Raji (cell line): ENCODE data around the gene RBP5.

Experiments used
- POLR2A ChIP-seq: IDR thresholded peaks from 2 replicates; pipeline ENCODE4 v1.6.1; 2011; ENCODE audit warnings: low read depth, low read length, control low read depth; ENCODE audit not compliant: insufficient read depth

The RBP5 gene

GRCh38 chr12:7154042-7154441 is 25.4 kb upstream of the RBP5 start:
- TF ChIP-seq POLR2A = no peak

- no peak for TF ChIP-seq POLR2A
These were observed 24.1 kb upstream of the RBP5 start for GRCh38 chr12:7152818-7153217.

- TF ChIP-seq POLR2A = no peak
These were observed 22.8 kb upstream of the RBP5 start for GRCh38 chr12:7151532-7151931.

- no peak for TF ChIP-seq POLR2A
These were observed 22.2 kb upstream of the RBP5 start for GRCh38 chr12:7150841-7151240.

GRCh38 chr12:7150356-7150755 is 21.7 kb upstream of the RBP5 start:
- TF ChIP-seq POLR2A = no peak

- TF ChIP-seq POLR2A = no peak
These were observed 18.2 kb upstream of the RBP5 start for GRCh38 chr12:7146906-7147305.

GRCh38 chr12:7146228-7146627 is 17.5 kb upstream of the RBP5 start:
- TF ChIP-seq POLR2A = no peak

GRCh38 chr12:7145671-7146070 is 17.0 kb upstream of the RBP5 start:
- TF ChIP-seq POLR2A = no peak

- TF ChIP-seq POLR2A = no peak
These were observed 15.9 kb upstream of the RBP5 start for GRCh38 chr12:7144414-7145120.

- no peak for TF ChIP-seq POLR2A
These were observed 14.9 kb upstream of the RBP5 start for GRCh38 chr12:7143564-7143963.

- no peak for TF ChIP-seq POLR2A
These were observed 14.2 kb upstream of the RBP5 start for GRCh38 chr12:7142809-7143465.

GRCh38 chr12:7142056-7142644 is 13.5 kb upstream of the RBP5 start:
- TF ChIP-seq POLR2A = no peak

- TF ChIP-seq POLR2A = no peak
These were observed 12.8 kb upstream of the RBP5 start for GRCh38 chr12:7141351-7142005.

GRCh38 chr12:7139200-7139599 is 10.5 kb upstream of the RBP5 start:
- TF ChIP-seq POLR2A = no peak

- no peak for TF ChIP-seq POLR2A
These were observed 9.2 kb upstream of the RBP5 start for GRCh38 chr12:7137908-7138307.

- TF ChIP-seq POLR2A = no peak
These were observed 8.0 kb upstream of the RBP5 start for GRCh38 chr12:7136676-7137075.
